H1 (cell line): ENCODE data around the gene METTL1. TPM values are rescaled to one million over a fixed set of nuclear protein-coding genes. Genes with fewer than 3 reads are reported as not detected.

Experiments
- CTCF ChIA-PET: fragments of 300-600 bp; sonication (Branson Sonifier 250); formaldehyde crosslinking; loops from one replicate; lab custom pipeline; 2021; ENCODE audit not compliant: partially characterized antibody; lab: Charles Lee
- POLR2A ChIA-PET: fragments of 300-600 bp; sonication (Branson Sonifier 250); formaldehyde crosslinking; loops from one replicate; lab custom pipeline; 2021; ENCODE audit warnings: inconsistent platforms; ENCODE audit not compliant: partially characterized antibody; lab: Charles Lee
- DNase-seq, 2 experiments: peaks; one replicate each; pipeline versions ENCODE4 v3.0.0 to v3.0.0-alpha.2; 2010 to 2022; ENCODE audit warnings: low spot score in 2 of 2, low read depth in 1 of 2, mixed read lengths in 1 of 2
- FAIRE-seq: peaks from 2 replicates; lab custom pipeline; 2011; peaks lifted over from hg19 to GRCh38; lab: Jason Lieb, UNC
- H2AFZ ChIP-seq: 2 replicates; pipeline ENCODE4 v1.8.1; 2012; ENCODE audit warnings: low read length, inconsistent platforms
- H2AK5ac ChIP-seq: 2 replicates; pipeline ENCODE4 v1.6.1; 2013; ENCODE audit warnings: low read depth, low read length
- H2BK120ac ChIP-seq: replicated peaks from 2 replicates; pipeline ENCODE3; 2013; ENCODE audit warnings: low read depth, low read length, inconsistent platforms
- H2BK12ac ChIP-seq: 2 replicates; pipeline ENCODE4 v1.6.1; 2013; ENCODE audit warnings: low read depth, low read length
- H2BK15ac ChIP-seq: 2 replicates; pipeline ENCODE4 v1.6.1; 2013; ENCODE audit warnings: low read length
- H2BK20ac ChIP-seq: 2 replicates; pipeline ENCODE4 v1.6.1; 2013; ENCODE audit warnings: low read length
- H2BK5ac ChIP-seq: 2 replicates; pipeline ENCODE4 v1.6.1; 2013; ENCODE audit warnings: low read depth, low read length
- H3K14ac ChIP-seq: 2 replicates; pipeline ENCODE4 v1.6.1; 2013; ENCODE audit warnings: inconsistent platforms; ENCODE audit not compliant: insufficient read length
- H3K18ac ChIP-seq: 2 replicates; pipeline ENCODE4 v1.6.1; 2013; ENCODE audit warnings: low read length; ENCODE audit errors: extremely low read depth
- H3K23ac ChIP-seq: 2 replicates; pipeline ENCODE4 v1.6.1; 2013; ENCODE audit warnings: inconsistent platforms; ENCODE audit not compliant: insufficient read length
- H3K23me2 ChIP-seq: 2 replicates; pipeline ENCODE4 v1.6.1; 2013; ENCODE audit warnings: low read depth, low read length
- H3K27ac ChIP-seq: 2 replicates; pipeline ENCODE4 v1.6.1; 2011; ENCODE audit warnings: low read depth, low read length, inconsistent platforms
- H3K27me3 ChIP-seq, 4 experiments: replicated peaks in 1 of 4; 1 replicate in 1 of 4; 2 replicates in 3 of 4; pipeline versions ENCODE4 v1.6.1 to v1.8.1; 2011 to 2013; ENCODE audit warnings: low read length in 3 of 4, mild to moderate bottlenecking in 3 of 4, inconsistent platforms in 2 of 4, mixed read lengths in 2 of 4, moderate library complexity in 1 of 4; ENCODE audit not compliant: control insufficient read depth in 3 of 4, insufficient read depth in 3 of 4; ENCODE audit errors: extremely low read depth in 1 of 4
- H3K36me3 ChIP-seq, 4 experiments: 2 replicates each; pipeline versions ENCODE4 v1.6.1 to v1.8.1; 2011 to 2013; ENCODE audit warnings: mild to moderate bottlenecking in 4 of 4, low read length in 3 of 4, moderate library complexity in 2 of 4, control low read depth in 1 of 4, inconsistent platforms in 1 of 4; ENCODE audit not compliant: insufficient read depth in 4 of 4, control insufficient read depth in 2 of 4
- H3K4ac ChIP-seq: replicated peaks from 2 replicates; pipeline ENCODE3; 2013; ENCODE audit warnings: low read length, low read depth, mixed read lengths, inconsistent platforms; ENCODE audit not compliant: insufficient read length
- H3K4me1 ChIP-seq, 4 experiments: replicated peaks in 1 of 4; 1 replicate in 1 of 4; 2 replicates in 3 of 4; pipeline versions ENCODE4 v1.6.1 to v1.8.1; 2011 to 2013; ENCODE audit warnings: low read length in 3 of 4, inconsistent platforms in 2 of 4, mixed read lengths in 1 of 4; ENCODE audit not compliant: insufficient read depth in 4 of 4, control insufficient read depth in 3 of 4
- H3K4me2 ChIP-seq, 2 experiments: 2 replicates each; pipeline versions ENCODE4 v1.6.1 to v1.8.1; 2011 to 2013; ENCODE audit warnings: low read depth in 2 of 2, low read length in 2 of 2, control low read depth in 1 of 2, inconsistent platforms in 1 of 2, mild to moderate bottlenecking in 1 of 2; ENCODE audit not compliant: insufficient read depth in 1 of 2
- H3K4me3 ChIP-seq, 4 experiments: fragments of 200-600, 300-600 bp in 1 of 4; sonication (generic), shearing (Covaris generic), sonication (Bioruptor Twin) in 1 of 4; 2 replicates each; pipeline versions ENCODE4 v1.5.1 to v1.8.1; 2011 to 2016; ENCODE audit warnings: low read length in 4 of 4, low read depth in 3 of 4, control low read depth in 2 of 4, inconsistent platforms in 2 of 4, mild to moderate bottlenecking in 2 of 4, mixed read lengths in 1 of 4, moderate library complexity in 1 of 4; ENCODE audit not compliant: insufficient read depth in 2 of 4; ENCODE audit errors: extremely low read depth in 1 of 4
- H3K56ac ChIP-seq: replicated peaks from 2 replicates; pipeline ENCODE3; 2013; ENCODE audit warnings: low read depth, mild to moderate bottlenecking, mixed read lengths, low read length, inconsistent platforms; ENCODE audit not compliant: insufficient read length
- H3K79me1 ChIP-seq: 2 replicates; pipeline ENCODE4 v1.6.1; 2013; ENCODE audit warnings: low read depth, low read length, control low read depth
- H3K79me2 ChIP-seq, 2 experiments: 2 replicates each; pipeline versions ENCODE4 v1.6.1 to v1.8.1; 2012 to 2013; ENCODE audit warnings: low read length in 2 of 2, mild to moderate bottlenecking in 2 of 2, inconsistent platforms in 1 of 2; ENCODE audit not compliant: insufficient read depth in 2 of 2, control insufficient read depth in 1 of 2
- H3K9ac ChIP-seq, 4 experiments: replicated peaks in 1 of 4; 1 replicate in 1 of 4; 2 replicates in 3 of 4; pipeline versions ENCODE4 v1.6.1 to v1.8.1; 2011 to 2013; ENCODE audit warnings: low read depth in 3 of 4, low read length in 3 of 4, control low read depth in 2 of 4, mild to moderate bottlenecking in 2 of 4, moderate library complexity in 2 of 4, inconsistent platforms in 1 of 4; ENCODE audit errors: extremely low read depth in 1 of 4
- H3K9me3 ChIP-seq, 2 experiments: 2 replicates each; pipeline versions ENCODE4 v1.6.1 to v1.8.1; 2012 to 2013; ENCODE audit warnings: mild to moderate bottlenecking in 2 of 2, moderate library complexity in 2 of 2, control low read depth in 1 of 2, inconsistent platforms in 1 of 2, low read depth in 1 of 2, low read length in 1 of 2, mixed read lengths in 1 of 2; ENCODE audit not compliant: insufficient read depth in 2 of 2
- H4K20me1 ChIP-seq, 2 experiments: replicated peaks in 1 of 2; 2 replicates each; pipeline versions ENCODE3 to v1.8.1; 2011 to 2013; ENCODE audit warnings: inconsistent platforms in 2 of 2, low read length in 2 of 2, mild to moderate bottlenecking in 1 of 2; ENCODE audit not compliant: insufficient read depth in 2 of 2, control insufficient read depth in 1 of 2
- H4K5ac ChIP-seq: 2 replicates; pipeline ENCODE4 v1.6.1; 2013; ENCODE audit warnings: low read length, low read depth, mixed read lengths, inconsistent platforms; ENCODE audit not compliant: insufficient read length
- H4K8ac ChIP-seq: 2 replicates; pipeline ENCODE4 v1.8.0; 2013; ENCODE audit warnings: mild to moderate bottlenecking, moderate library complexity, low read length, inconsistent platforms; ENCODE audit not compliant: insufficient read depth; ENCODE audit errors: extremely low read depth
- H4K91ac ChIP-seq: replicated peaks from 2 replicates; pipeline ENCODE3; 2013; ENCODE audit warnings: low read length, mixed read lengths, inconsistent platforms; ENCODE audit not compliant: insufficient read length
- BACH1 ChIP-seq: IDR thresholded peaks from 2 replicates; pipeline ENCODE4 v1.6.1; 2012; ENCODE audit warnings: low read length, improper control_type of control experiment
- EGR1 ChIP-seq: IDR thresholded peaks from 2 replicates; pipeline ENCODE4 v1.6.1; 2011; ENCODE audit warnings: low read depth, low read length, borderline replicate concordance
- EZH2 ChIP-seq: fragments of 200-600 bp; sonication (generic); IDR thresholded peaks from 2 replicates; pipeline ENCODE4 v1.7.1; 2012; ENCODE audit warnings: low read depth, mild to moderate bottlenecking, moderate library complexity, low read length, inconsistent platforms; ENCODE audit not compliant: severe bottlenecking
- FOSL1 ChIP-seq: IDR thresholded peaks from 2 replicates; pipeline ENCODE4 v1.6.1; 2011; ENCODE audit warnings: mild to moderate bottlenecking, low read depth, low read length, moderate library complexity; ENCODE audit not compliant: insufficient read depth
- GABPA ChIP-seq: IDR thresholded peaks from 2 replicates; pipeline ENCODE4 v1.6.1; 2011; ENCODE audit warnings: mild to moderate bottlenecking, low read length, moderate library complexity, borderline replicate concordance; ENCODE audit not compliant: insufficient read depth
- JUN ChIP-seq: IDR thresholded peaks from 2 replicates; pipeline ENCODE4 v1.6.1; 2011; ENCODE audit warnings: low read depth, mild to moderate bottlenecking, improper control_type of control experiment, low read length
- KDM4A ChIP-seq: IDR thresholded peaks from one replicate; pipeline ENCODE4 v1.7.1; 2012; ENCODE audit warnings: low read depth, mild to moderate bottlenecking, moderate library complexity, low read length, inconsistent platforms; ENCODE audit not compliant: severe bottlenecking
- POLR2AphosphoS5 ChIP-seq: IDR thresholded peaks from 2 replicates; pipeline ENCODE4 v1.6.1; 2011; ENCODE audit warnings: low read depth, low read length
- RAD21 ChIP-seq, 2 experiments: IDR thresholded peaks in 1 of 2; conservative IDR thresholded peaks in 1 of 2; 2 replicates each; pipeline ENCODE4 v1.6.1; 2011; ENCODE audit warnings: low read depth in 2 of 2, low read length in 2 of 2, improper control_type of control experiment in 1 of 2, inconsistent platforms in 1 of 2, mild to moderate bottlenecking in 1 of 2, moderate library complexity in 1 of 2
- TAF7 ChIP-seq: optimal IDR thresholded peaks from 2 replicates; pipeline ENCODE3; 2011; ENCODE audit warnings: low read depth, mild to moderate bottlenecking, inconsistent platforms, low read length, moderate library complexity, borderline replicate concordance
- ZNF274 ChIP-seq: IDR thresholded peaks from 2 replicates; pipeline ENCODE4 v1.7.0; 2012; ENCODE audit warnings: low read length, borderline replicate concordance; ENCODE audit errors: extremely low read depth
- WGBS, 2 experiments: shearing (Covaris generic) in 1 of 2; methylation state at CpG; one replicate each; pipeline versions ENCODE4 v1.1.6 to v1.1.7; 2013 to 2015; ENCODE audit warnings: low lambda C conversion rate in 2 of 2, mixed read lengths in 2 of 2, inconsistent platforms in 1 of 2, low coverage in 1 of 2, missing lambda C conversion rate in 1 of 2; ENCODE audit not compliant: insufficient replicate concordance in 2 of 2, insufficient coverage in 1 of 2, insufficient read length in 1 of 2; ENCODE audit errors: extremely low coverage in 1 of 2, missing lambda C conversion rate in 1 of 2; 5-methylcytosine and 5-hydroxymethylcytosine counted together
- polyA plus RNA-seq, 7 experiments: library from polyadenylated mRNA; depleted of rRNA in 3 of 7; stranded (reverse) in 5 of 7; unstranded in 2 of 7; fragments of >200 nt in 5 of 7; fragments of 200-250 nt in 2 of 7; gene quantifications; 1 replicate in 5 of 7; 2 replicates in 1 of 7; 4 replicates in 1 of 7; pipeline versions ENCODE4 v1.2.1 to v1.2.3, GENCODE V29; 2011 to 2013; ENCODE audit warnings: missing spikeins in 2 of 7, mixed read lengths in 2 of 7
- total RNA-seq: library from RNA; stranded (reverse); fragmentation: NEBNext Ultra II Directional; extraction: Animal tissue kit (Norgen Biotek cat#: 25700); gene quantifications from 2 replicates; pipeline ENCODE4 v1.2.1, GENCODE V29; 2021

METTL1 gene
- total and polyA plus RNA-seq, 2 of the 8 experiments (the other 6 are each of a cell fraction or from before 2014, with no cell fraction given): 40.5 to 46.0 TPM

DNA sequence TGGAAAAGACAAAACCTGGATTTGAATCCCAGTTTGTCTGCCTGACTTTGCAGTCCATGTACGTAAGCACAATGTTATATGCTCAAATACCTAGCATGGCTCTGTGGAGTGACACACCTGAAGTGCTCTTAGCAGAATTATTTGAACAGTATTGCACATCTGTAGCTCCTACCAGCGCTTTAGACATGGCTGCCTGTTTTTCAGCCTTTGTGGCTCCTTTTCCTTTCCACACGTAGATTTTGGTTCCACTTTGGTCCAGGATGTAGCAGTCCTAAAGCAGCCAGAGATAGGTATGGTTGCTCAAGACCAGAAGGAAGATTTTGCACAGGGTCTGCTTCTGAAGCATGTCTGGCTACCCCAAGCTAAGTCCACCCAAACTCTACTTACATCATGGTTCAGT lies 37.5 kb upstream of the METTL1 start:
- H3K9me3 ChIP-seq: no peaks in the 10 kb centered on the region
- POLR2A ChIA-PET: interaction anchor here (1.4 to 2.8 kb wide), 4 partner anchors 9 to 45 kb away, joined by 3 to 10 read pairs (median 4); partner anchors contain the start of gene AVIL
- no peak overlapping the region for H3K23ac ChIP-seq
- no peaks in the 10 kb centered on the region for H3K4me1 ChIP-seq
- no peak overlapping the region for H2BK12ac ChIP-seq
- H4K20me1 ChIP-seq: no peaks in the 10 kb centered on the region
- H3K4ac ChIP-seq: no peak overlapping the region
- DNase-seq (no peak), FAIRE-seq (no peak)
- H3K4me2 ChIP-seq: no peak overlapping the region
- no peak overlapping the region for H3K9ac ChIP-seq
- peaks cover 0 to 3% (median 0%) of the 10 kb centered on the region in 4 experiments; a peak in 3 of 8 replicates for H3K36me3 ChIP-seq
- no peak overlapping the region for H3K4me3 ChIP-seq
- no peak overlapping the region for H3K56ac ChIP-seq
- H2BK120ac ChIP-seq: no peak overlapping the region
- H3K18ac ChIP-seq: no peak overlapping the region
- H3K79me2 ChIP-seq: no peaks in the 10 kb centered on the region
- no peak overlapping the region for H4K5ac ChIP-seq
- H4K91ac ChIP-seq: no peak overlapping the region
- 79% methylated on average over 3 of the region's 3 CpGs; no CpG with 5 or more reads in 1 of the 2 experiments for WGBS, 2 experiments
- H2BK15ac ChIP-seq: no peak overlapping the region
- no peak overlapping the region for H2BK20ac ChIP-seq
- CTCF ChIA-PET: interaction anchor here (0.9 to 2.9 kb wide), 5 partner anchors 16 to 97 kb away, joined by 3 to 9 read pairs (median 4); no protein-coding TSS in a partner anchor
- H2AK5ac ChIP-seq: no peak overlapping the region
- H3K27ac ChIP-seq: no peak overlapping the region
- no peaks in the 10 kb centered on the region for H3K79me1 ChIP-seq
- no peak overlapping the region for H2BK5ac ChIP-seq
- TF ChIP-seq RAD21 (IDR thresholded peaks at IDR 0.05 in 1 of 2, conservative IDR thresholded peaks at IDR 0.05 in 1 of 2; ENCODE audit: low read depth in 2 of 2, low read length in 2 of 2) (no peak), GABPA (no peak), ZNF274 (no peak), EGR1 (no peak), JUN (no peak), BACH1 (no peak), POLR2AphosphoS5 (no peak), EZH2 (no peak), KDM4A (no peak), TAF7 (no peak), FOSL1 (no peak)
- no peak overlapping the region for H3K14ac ChIP-seq
- H2AFZ ChIP-seq: no peak overlapping the region
- H4K8ac ChIP-seq: no peak overlapping the region
- no peaks in the 10 kb centered on the region for H3K27me3 ChIP-seq
- no peaks in the 10 kb centered on the region for H3K23me2 ChIP-seq
